ENCODE results near the gene SYNPO2.

DNA sequence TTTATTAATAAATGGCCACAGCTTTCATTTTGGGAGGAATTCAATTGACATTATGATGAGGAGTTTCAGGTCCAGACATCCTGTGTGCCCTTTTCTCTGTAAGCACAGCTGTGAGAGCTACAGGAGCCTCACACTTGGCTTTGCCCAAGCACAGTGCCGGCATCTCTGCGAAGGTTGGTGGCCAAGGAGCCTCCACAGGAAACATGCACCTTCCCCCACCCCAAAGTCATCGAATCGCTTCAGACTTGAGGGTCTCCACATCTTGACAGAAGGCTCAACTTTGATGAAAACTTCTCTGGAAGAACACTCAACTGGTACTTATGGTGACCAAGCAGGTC, 100.0 kb downstream of the SYNPO2 start:
- TF ChIP-seq, protein P1, sequence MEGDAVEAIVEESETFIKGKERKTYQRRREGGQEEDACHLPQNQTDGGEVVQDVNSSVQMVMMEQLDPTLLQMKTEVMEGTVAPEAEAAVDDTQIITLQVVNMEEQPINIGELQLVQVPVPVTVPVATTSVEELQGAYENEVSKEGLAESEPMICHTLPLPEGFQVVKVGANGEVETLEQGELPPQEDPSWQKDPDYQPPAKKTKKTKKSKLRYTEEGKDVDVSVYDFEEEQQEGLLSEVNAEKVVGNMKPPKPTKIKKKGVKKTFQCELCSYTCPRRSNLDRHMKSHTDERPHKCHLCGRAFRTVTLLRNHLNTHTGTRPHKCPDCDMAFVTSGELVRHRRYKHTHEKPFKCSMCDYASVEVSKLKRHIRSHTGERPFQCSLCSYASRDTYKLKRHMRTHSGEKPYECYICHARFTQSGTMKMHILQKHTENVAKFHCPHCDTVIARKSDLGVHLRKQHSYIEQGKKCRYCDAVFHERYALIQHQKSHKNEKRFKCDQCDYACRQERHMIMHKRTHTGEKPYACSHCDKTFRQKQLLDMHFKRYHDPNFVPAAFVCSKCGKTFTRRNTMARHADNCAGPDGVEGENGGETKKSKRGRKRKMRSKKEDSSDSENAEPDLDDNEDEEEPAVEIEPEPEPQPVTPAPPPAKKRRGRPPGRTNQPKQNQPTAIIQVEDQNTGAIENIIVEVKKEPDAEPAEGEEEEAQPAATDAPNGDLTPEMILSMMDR (IDR thresholded peaks at IDR 0.05; ENCODE audit: borderline replicate concordance, extremely low read depth, low read length, poor library complexity, severe bottlenecking): no peak
- TF ChIP-seq EZH2 (IDR thresholded peaks at IDR 0.05; ENCODE audit: borderline replicate concordance, low read depth, low read length, severe bottlenecking): no peak

All from DND-41 (cell line).